HepG2 (cell line): ENCODE results near the gene NUDT21. TPM values are rescaled to one million over a fixed set of nuclear protein-coding genes. Genes with fewer than 3 reads are reported as not detected.

Experiments used
- CENPT ChIP-seq: sonication (generic); formaldehyde crosslinking; IDR thresholded peaks from 2 replicates; pipeline ENCODE4 v1.8.0; 2022; ENCODE audit warnings: low read depth, mild to moderate bottlenecking, moderate library complexity, missing genetic modification reagents
- FOXC1 ChIP-seq: sonication (generic); formaldehyde crosslinking; IDR thresholded peaks from 2 replicates; pipeline ENCODE4 v1.8.0; 2022; ENCODE audit warnings: mild to moderate bottlenecking, missing genetic modification reagents, borderline replicate concordance
- JUND ChIP-seq: sonication (generic); formaldehyde crosslinking; IDR thresholded peaks from 2 replicates; pipeline ENCODE4 v1.8.0; 2022; ENCODE audit warnings: mild to moderate bottlenecking, missing genetic modification reagents
- KDM2A ChIP-seq: sonication (generic); formaldehyde crosslinking; IDR thresholded peaks from 2 replicates; pipeline ENCODE4 v1.4.0; 2020; ENCODE audit warnings: low read depth, missing genetic modification reagents, borderline replicate concordance
- MIXL1 ChIP-seq: IDR thresholded peaks from 2 replicates; pipeline ENCODE4 v1.6.1; 2016
- NR1H2 ChIP-seq: sonication (generic); formaldehyde crosslinking; IDR thresholded peaks from 2 replicates; pipeline ENCODE4 v1.8.1; 2022; ENCODE audit warnings: low read depth, missing genetic modification reagents, borderline replicate concordance
- NR2C2 ChIP-seq: sonication (generic); formaldehyde crosslinking; IDR thresholded peaks from 2 replicates; pipeline ENCODE4 v1.4.0; 2020; ENCODE audit warnings: missing genetic modification reagents, mild to moderate bottlenecking, moderate library complexity, borderline replicate concordance
- PHF21A ChIP-seq: sonication (generic); formaldehyde crosslinking; IDR thresholded peaks from 2 replicates; pipeline ENCODE4 v1.5.0; 2020; ENCODE audit warnings: mild to moderate bottlenecking, missing genetic modification reagents
- SALL1 ChIP-seq: sonication (generic); formaldehyde crosslinking; IDR thresholded peaks from 2 replicates; pipeline ENCODE4 v1.8.0; 2022; ENCODE audit warnings: mild to moderate bottlenecking, missing genetic modification reagents
- SALL2 ChIP-seq: sonication (generic); formaldehyde crosslinking; IDR thresholded peaks from 2 replicates; pipeline ENCODE4 v1.8.1; 2023; ENCODE audit warnings: mild to moderate bottlenecking, missing genetic modification reagents, inconsistent platforms
- SIX1 ChIP-seq: sonication (generic); formaldehyde crosslinking; IDR thresholded peaks from 2 replicates; pipeline ENCODE4 v1.4.0; 2020; ENCODE audit warnings: missing genetic modification reagents, borderline replicate concordance
- SP4 ChIP-seq: sonication (generic); formaldehyde crosslinking; IDR thresholded peaks from 2 replicates; pipeline ENCODE4 v1.8.1; 2023; ENCODE audit warnings: mild to moderate bottlenecking, missing genetic modification reagents
- UBTF ChIP-seq: sonication (generic); formaldehyde crosslinking; IDR thresholded peaks from 2 replicates; pipeline ENCODE4 v1.4.0; 2020; ENCODE audit warnings: mild to moderate bottlenecking, missing genetic modification reagents
- ZBTB7A ChIP-seq: sonication (generic); formaldehyde crosslinking; IDR thresholded peaks from 2 replicates; pipeline ENCODE4 v1.8.0; 2022; ENCODE audit warnings: mild to moderate bottlenecking, missing genetic modification reagents
- ZNF33B ChIP-seq: sonication (generic); formaldehyde crosslinking; IDR thresholded peaks from 2 replicates; pipeline ENCODE4 v1.5.1; 2020; ENCODE audit warnings: mild to moderate bottlenecking, missing genetic modification reagents
- ZNF616 ChIP-seq: sonication (generic); formaldehyde crosslinking; IDR thresholded peaks from 2 replicates; pipeline ENCODE4 v1.5.0; 2020; ENCODE audit warnings: low read depth, mild to moderate bottlenecking, missing genetic modification reagents
- ZNF644 ChIP-seq: IDR thresholded peaks from 2 replicates; pipeline ENCODE4 v1.6.1; 2016; ENCODE audit warnings: low read depth
- ZNF780A ChIP-seq: sonication (generic); formaldehyde crosslinking; IDR thresholded peaks from 2 replicates; pipeline ENCODE4 v1.8.0; 2022; ENCODE audit warnings: mild to moderate bottlenecking, missing genetic modification reagents, moderate library complexity
- ZSCAN12 ChIP-seq: sonication (generic); formaldehyde crosslinking; IDR thresholded peaks from 2 replicates; pipeline ENCODE4 v1.9.0; 2021; ENCODE audit warnings: mild to moderate bottlenecking, missing genetic modification reagents
- ZSCAN31 ChIP-seq: sonication (generic); formaldehyde crosslinking; IDR thresholded peaks from 2 replicates; pipeline ENCODE4 v1.5.0; 2020; ENCODE audit warnings: low read depth, mild to moderate bottlenecking, missing genetic modification reagents
- polyA plus RNA-seq, 8 experiments: library from polyadenylated mRNA; depleted of rRNA in 3 of 8; stranded (reverse) in 7 of 8; unstranded in 1 of 8; fragments of >200 nt; fragmentation: Illumina TruSeq in 4 of 8; extraction: Trizol in 4 of 8; gene quantifications; 2 replicates each; pipeline versions ENCODE4 v1.2.1 to v1.2.3, GENCODE V29; 2011 to 2016; ENCODE audit warnings: low read depth in 4 of 8, missing spikeins in 1 of 8, mixed read lengths in 1 of 8; ENCODE audit not compliant: insufficient read depth in 1 of 8
- total RNA-seq, 5 experiments: library from RNA; depleted of rRNA; stranded (reverse); fragments of >200 nt; fragmentation: Illumina TruSeq; extraction: Trizol; gene quantifications; 2 replicates each; pipeline ENCODE4 v1.2.3, GENCODE V29; 2016; ENCODE audit warnings: low read depth in 1 of 5
- TF ChIP-seq, protein P1 (sequence below): sonication (generic); formaldehyde crosslinking; IDR thresholded peaks from 2 replicates; pipeline ENCODE4 v1.5.0; 2020; ENCODE audit warnings: missing genetic modification reagents, mild to moderate bottlenecking, borderline replicate concordance
- TF ChIP-seq, protein P2 (sequence below): sonication (generic); formaldehyde crosslinking; IDR thresholded peaks from 2 replicates; pipeline ENCODE4 v1.5.0; 2020; ENCODE audit warnings: missing genetic modification reagents
- TF ChIP-seq, protein P3 (sequence below): sonication (generic); formaldehyde crosslinking; IDR thresholded peaks from 2 replicates; pipeline ENCODE4 v1.8.1; 2023; ENCODE audit warnings: mild to moderate bottlenecking, missing genetic modification reagents

The NUDT21 gene
- total and polyA plus RNA-seq, 2 of the 13 experiments (the other 11 are each of a cell fraction or from before 2014, with no cell fraction given): 177 to 210 TPM

DNA sequence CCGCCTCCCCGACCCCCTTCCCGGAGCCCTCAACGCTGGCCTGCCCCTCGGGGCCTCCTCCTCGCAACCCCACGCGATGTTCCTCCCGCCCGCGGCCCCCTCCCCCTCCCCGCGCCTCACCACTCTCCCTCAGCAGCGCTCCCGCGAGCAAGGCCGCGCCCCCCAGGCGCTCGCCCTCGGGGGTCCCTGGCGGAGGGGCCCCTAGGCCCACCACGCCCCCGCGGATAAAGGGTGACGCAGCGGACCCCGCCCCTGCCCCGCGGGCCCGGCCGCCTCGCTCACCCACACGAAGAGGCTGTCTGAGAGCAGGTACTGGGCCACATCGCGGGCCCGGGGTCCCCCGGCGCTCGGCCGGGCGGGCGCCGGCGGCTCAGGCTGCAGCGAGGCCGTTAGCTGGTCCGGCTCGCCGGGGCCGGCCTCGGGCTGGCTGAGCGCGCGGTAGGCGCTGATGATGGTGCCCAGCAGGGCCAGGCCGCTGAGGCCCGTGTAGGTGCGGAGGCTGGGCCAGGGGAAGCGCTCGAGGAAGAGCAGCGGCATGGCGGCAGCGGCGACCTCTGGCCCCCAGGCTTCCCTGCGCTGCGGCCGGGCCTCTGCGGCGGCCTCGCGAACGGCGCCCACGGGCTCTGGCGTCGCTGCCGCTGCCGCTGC lies 26.2 kb downstream of the NUDT21 start (continued):
- TF ChIP-seq, protein P1, sequence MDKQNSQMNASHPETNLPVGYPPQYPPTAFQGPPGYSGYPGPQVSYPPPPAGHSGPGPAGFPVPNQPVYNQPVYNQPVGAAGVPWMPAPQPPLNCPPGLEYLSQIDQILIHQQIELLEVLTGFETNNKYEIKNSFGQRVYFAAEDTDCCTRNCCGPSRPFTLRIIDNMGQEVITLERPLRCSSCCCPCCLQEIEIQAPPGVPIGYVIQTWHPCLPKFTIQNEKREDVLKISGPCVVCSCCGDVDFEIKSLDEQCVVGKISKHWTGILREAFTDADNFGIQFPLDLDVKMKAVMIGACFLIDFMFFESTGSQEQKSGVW (CRISPR knock-in tag): no peak
- no peak for TF ChIP-seq PHF21A
- TF ChIP-seq ZSCAN12 (CRISPR knock-in tag): peak; percentile 51; the same call in 1 of the 2 replicates
- TF ChIP-seq CENPT (CRISPR knock-in tag): no peak; the same call in 1 of the 2 replicates
- no peak for TF ChIP-seq SIX1 (CRISPR knock-in tag)
- peak; percentile 89 for TF ChIP-seq UBTF (CRISPR knock-in tag)
- no peak for TF ChIP-seq ZNF33B (CRISPR knock-in tag)
- TF ChIP-seq ZNF644: no peak
- TF ChIP-seq, protein P2, sequence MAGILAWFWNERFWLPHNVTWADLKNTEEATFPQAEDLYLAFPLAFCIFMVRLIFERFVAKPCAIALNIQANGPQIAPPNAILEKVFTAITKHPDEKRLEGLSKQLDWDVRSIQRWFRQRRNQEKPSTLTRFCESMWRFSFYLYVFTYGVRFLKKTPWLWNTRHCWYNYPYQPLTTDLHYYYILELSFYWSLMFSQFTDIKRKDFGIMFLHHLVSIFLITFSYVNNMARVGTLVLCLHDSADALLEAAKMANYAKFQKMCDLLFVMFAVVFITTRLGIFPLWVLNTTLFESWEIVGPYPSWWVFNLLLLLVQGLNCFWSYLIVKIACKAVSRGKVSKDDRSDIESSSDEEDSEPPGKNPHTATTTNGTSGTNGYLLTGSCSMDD (CRISPR knock-in tag): peak; percentile 17; the same call in 1 of the 2 replicates
- peak; percentile 41; the same call in 1 of the 2 replicates for TF ChIP-seq SALL1 (CRISPR knock-in tag)
- TF ChIP-seq, protein P3, sequence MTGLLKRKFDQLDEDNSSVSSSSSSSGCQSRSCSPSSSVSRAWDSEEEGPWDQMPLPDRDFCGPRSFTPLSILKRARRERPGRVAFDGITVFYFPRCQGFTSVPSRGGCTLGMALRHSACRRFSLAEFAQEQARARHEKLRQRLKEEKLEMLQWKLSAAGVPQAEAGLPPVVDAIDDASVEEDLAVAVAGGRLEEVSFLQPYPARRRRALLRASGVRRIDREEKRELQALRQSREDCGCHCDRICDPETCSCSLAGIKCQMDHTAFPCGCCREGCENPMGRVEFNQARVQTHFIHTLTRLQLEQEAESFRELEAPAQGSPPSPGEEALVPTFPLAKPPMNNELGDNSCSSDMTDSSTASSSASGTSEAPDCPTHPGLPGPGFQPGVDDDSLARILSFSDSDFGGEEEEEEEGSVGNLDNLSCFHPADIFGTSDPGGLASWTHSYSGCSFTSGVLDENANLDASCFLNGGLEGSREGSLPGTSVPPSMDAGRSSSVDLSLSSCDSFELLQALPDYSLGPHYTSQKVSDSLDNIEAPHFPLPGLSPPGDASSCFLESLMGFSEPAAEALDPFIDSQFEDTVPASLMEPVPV (CRISPR knock-in tag): 0 out of 2 replicates have a peak, but pooled peaks have one; percentile 39
- no peak for TF ChIP-seq JUND (CRISPR knock-in tag)
- TF ChIP-seq ZSCAN31: 0 out of 2 replicates have a peak, but pooled peaks have one; percentile 18
- no peak for TF ChIP-seq ZNF780A (CRISPR knock-in tag)
- TF ChIP-seq NR1H2 (CRISPR knock-in tag): no peak
- TF ChIP-seq ZNF616 (CRISPR knock-in tag): 0 out of 2 replicates have a peak, but pooled peaks have one; percentile 44
- peak; percentile 35; the same call in 1 of the 2 replicates for TF ChIP-seq NR2C2
- TF ChIP-seq FOXC1 (CRISPR knock-in tag): no peak
- TF ChIP-seq KDM2A (CRISPR knock-in tag): 0 out of 2 replicates have a peak, but pooled peaks have one; percentile 8
- TF ChIP-seq SALL2 (CRISPR knock-in tag): peak; percentile 61; the same call in 1 of the 2 replicates
- no peak for TF ChIP-seq MIXL1
- peak; percentile 65; the same call in 1 of the 2 replicates for TF ChIP-seq ZBTB7A
- no peak for TF ChIP-seq SP4 (CRISPR knock-in tag)
